HepG2 (cell line): ENCODE measurements around the gene TMEM41A. TPM values are rescaled to one million over a fixed set of nuclear protein-coding genes. Genes with fewer than 3 reads are reported as not detected.

Experiments used
- ATAC-seq: fragments of 200-7000 bp; cut with Tn5 transposase; 3 replicates; pipeline ENCODE4 v1.9.1; 2020; ENCODE audit warnings: mild to moderate bottlenecking, moderate library complexity
- BruUV-seq: library from RNA; stranded (reverse); fragments of 400-500 nt; replicated peaks from 2 replicates; lab custom pipeline; 2021; lab: Mats Ljungman, UMichigan
- CTCF ChIA-PET: fragments of 300-600 bp; formaldehyde crosslinking; extraction: SDS; loops from one replicate; lab custom pipeline; 2021; ENCODE audit warnings: low total read pairs, inconsistent platforms, low intra/inter-chr PET ratio; lab: Yijun Ruan, JAX
- POLR2A ChIA-PET: fragments of 350-600 bp; sonication (Branson Sonifier 250); formaldehyde crosslinking; loops from one replicate; lab custom pipeline; 2020; ENCODE audit warnings: antibody characterized with exemption, inconsistent platforms; lab: Yijun Ruan, JAX
- DNase-seq: peaks from one replicate; pipeline ENCODE4 v3.0.0-alpha.2; 2015; ENCODE audit warnings: low spot score
- FAIRE-seq: peaks from 3 replicates; lab custom pipeline; 2011; peaks lifted over from hg19 to GRCh38; lab: Jason Lieb, UNC
- H2AFZ ChIP-seq: one replicate; pipeline ENCODE4 v1.6.1; 2011; ENCODE audit warnings: low read length, inconsistent platforms
- H3K27ac ChIP-seq: fragments of 300-600 bp; 3 replicates; pipeline ENCODE4 v1.8.0; 2011; ENCODE audit warnings: mixed run types, mild to moderate bottlenecking, mixed read lengths, low read length, inconsistent platforms; ENCODE audit not compliant: insufficient read depth; ENCODE audit errors: extremely low read length
- H3K27me3 ChIP-seq, 2 experiments: fragments of 200-600 bp in 1 of 2; 2 replicates in 1 of 2; 3 replicates in 1 of 2; pipeline versions ENCODE4 v1.6.0 to v1.8.0; 2011; ENCODE audit warnings: low read length in 2 of 2, mild to moderate bottlenecking in 2 of 2, moderate library complexity in 2 of 2, inconsistent platforms in 1 of 2; ENCODE audit not compliant: insufficient read depth in 2 of 2, control insufficient read depth in 1 of 2
- H3K36me3 ChIP-seq, 2 experiments: fragments of 200-600 bp in 1 of 2; replicated peaks in 1 of 2; 2 replicates in 1 of 2; 3 replicates in 1 of 2; pipeline versions ENCODE4 v1.5.1 to v1.8.0; 2011; ENCODE audit warnings: low read length in 2 of 2, inconsistent platforms in 1 of 2; ENCODE audit not compliant: insufficient read depth in 2 of 2, control insufficient read depth in 1 of 2
- H3K4me1 ChIP-seq: 2 replicates; pipeline ENCODE4 v1.5.1; 2012; ENCODE audit warnings: low read length, inconsistent platforms; ENCODE audit not compliant: insufficient read depth
- H3K4me2 ChIP-seq: 2 replicates; pipeline ENCODE4 v1.6.0; 2011; ENCODE audit warnings: low read depth, low read length, inconsistent platforms
- H3K4me3 ChIP-seq, 3 experiments: fragments of 200-600 bp in 1 of 3; sonication (generic), shearing (Covaris generic) in 1 of 3; replicated peaks in 1 of 3; 2 replicates each; pipeline ENCODE4 v1.5.1; 2011 to 2016; ENCODE audit warnings: low read length in 3 of 3, inconsistent platforms in 2 of 3, low read depth in 2 of 3, mild to moderate bottlenecking in 2 of 3, control low read depth in 1 of 3, mixed read lengths in 1 of 3; ENCODE audit not compliant: insufficient read depth in 1 of 3
- H3K79me2 ChIP-seq: one replicate; pipeline ENCODE4 v1.6.1; 2011; ENCODE audit warnings: low read length, inconsistent platforms; ENCODE audit not compliant: insufficient read depth
- H3K9ac ChIP-seq: 2 replicates; pipeline ENCODE4 v1.6.0; 2011; ENCODE audit warnings: mild to moderate bottlenecking, low read depth, low read length, inconsistent platforms; ENCODE audit not compliant: insufficient read depth
- H3K9me3 ChIP-seq: 2 replicates; pipeline ENCODE4 v1.5.1; 2012; ENCODE audit warnings: mild to moderate bottlenecking, low read length
- H4K20me1 ChIP-seq: 2 replicates; pipeline ENCODE4 v1.6.0; 2011; ENCODE audit warnings: inconsistent platforms, mild to moderate bottlenecking, low read length, moderate library complexity; ENCODE audit not compliant: insufficient read depth
- AGO1 ChIP-seq: fragments of 200-400 bp; formaldehyde crosslinking; IDR thresholded peaks from 2 replicates; pipeline ENCODE4 v1.6.1; 2017; ENCODE audit warnings: mild to moderate bottlenecking, low read depth, low read length, moderate library complexity; ENCODE audit not compliant: poor library complexity, severe bottlenecking
- ASH2L ChIP-seq: fragments of 300-600, 200-600 bp; sonication (generic); IDR thresholded peaks from 2 replicates; pipeline ENCODE4 v1.7.0; 2017; ENCODE audit warnings: low read depth, mild to moderate bottlenecking, moderate library complexity, mixed read lengths, low read length; ENCODE audit not compliant: insufficient read length
- MIER3 ChIP-seq: IDR thresholded peaks from 2 replicates; pipeline ENCODE4 v1.6.1; 2016; ENCODE audit warnings: missing compliant biosample characterization, borderline replicate concordance
- NFKB2 ChIP-seq: sonication (generic); formaldehyde crosslinking; IDR thresholded peaks from 2 replicates; pipeline ENCODE4 v1.4.0; 2020; ENCODE audit warnings: missing genetic modification reagents, borderline replicate concordance
- PLRG1 ChIP-seq: fragments of 450-650 bp; conservative IDR thresholded peaks from 2 replicates; pipeline ENCODE4 v1.6.1; 2016
- SOX5 ChIP-seq: IDR thresholded peaks from 2 replicates; pipeline ENCODE4 v1.6.1; 2016; ENCODE audit warnings: borderline replicate concordance
- TBX2 ChIP-seq: sonication (generic); formaldehyde crosslinking; IDR thresholded peaks from 2 replicates; pipeline ENCODE4 v1.5.0; 2020; ENCODE audit warnings: missing genetic modification reagents, mild to moderate bottlenecking, borderline replicate concordance
- ZMYM4 ChIP-seq: sonication (generic); formaldehyde crosslinking; IDR thresholded peaks from 2 replicates; pipeline ENCODE4 v1.8.1; 2023; ENCODE audit warnings: mild to moderate bottlenecking, missing genetic modification reagents
- ZNF143 ChIP-seq: sonication (generic); formaldehyde crosslinking; IDR thresholded peaks from 2 replicates; pipeline ENCODE4 v1.4.0; 2020; ENCODE audit warnings: missing genetic modification reagents
- ZNF569 ChIP-seq: sonication (generic); formaldehyde crosslinking; IDR thresholded peaks from 2 replicates; pipeline ENCODE4 v1.5.0; 2020; ENCODE audit warnings: mild to moderate bottlenecking, missing genetic modification reagents, moderate library complexity, borderline replicate concordance
- WGBS: methylation state at CpG from one replicate; pipeline ENCODE4 v1.1.6; 2017; ENCODE audit warnings: low lambda C conversion rate; 5-methylcytosine and 5-hydroxymethylcytosine counted together
- in situ Hi-C: cut with HindIII; loops from 2 replicates; pipeline ENCODE4 v1.10.0; 2017; ENCODE audit warnings: low pct_unique_long_range_greater_than_20kb; ENCODE audit not compliant: extremely low pct_ligation_motif_present
- intact Hi-C: fragments of 100-400 bp; cut with micrococcal nuclease; formaldehyde crosslinking; loops from one replicate; pipeline ENCODE4 v1.10.0; 2022; ENCODE audit not compliant: unreplicated experiment
- polyA plus RNA-seq, 8 experiments: library from polyadenylated mRNA; depleted of rRNA in 3 of 8; stranded (reverse) in 7 of 8; unstranded in 1 of 8; fragments of >200 nt; fragmentation: Illumina TruSeq in 4 of 8; extraction: Trizol in 4 of 8; gene quantifications; 2 replicates each; pipeline versions ENCODE4 v1.2.1 to v1.2.3, GENCODE V29; 2011 to 2016; ENCODE audit warnings: low read depth in 4 of 8, missing spikeins in 1 of 8, mixed read lengths in 1 of 8; ENCODE audit not compliant: insufficient read depth in 1 of 8
- total RNA-seq, 5 experiments: library from RNA; depleted of rRNA; stranded (reverse); fragments of >200 nt; fragmentation: Illumina TruSeq; extraction: Trizol; gene quantifications; 2 replicates each; pipeline ENCODE4 v1.2.3, GENCODE V29; 2016; ENCODE audit warnings: low read depth in 1 of 5
- TF ChIP-seq, protein P1 (sequence below): sonication (generic); formaldehyde crosslinking; IDR thresholded peaks from 2 replicates; pipeline ENCODE4 v1.4.0; 2020; ENCODE audit warnings: missing genetic modification reagents, low read depth, mild to moderate bottlenecking, borderline replicate concordance
- TF ChIP-seq, protein P2 (sequence below): sonication (generic); formaldehyde crosslinking; IDR thresholded peaks from 2 replicates; pipeline ENCODE4 v1.4.0; 2020; ENCODE audit warnings: missing genetic modification reagents

Gene TMEM41A
- total and polyA plus RNA-seq, 2 of the 13 experiments (the other 11 are each of a cell fraction or from before 2014, with no cell fraction given), result 30.0 to 40.0 TPM

DNA sequence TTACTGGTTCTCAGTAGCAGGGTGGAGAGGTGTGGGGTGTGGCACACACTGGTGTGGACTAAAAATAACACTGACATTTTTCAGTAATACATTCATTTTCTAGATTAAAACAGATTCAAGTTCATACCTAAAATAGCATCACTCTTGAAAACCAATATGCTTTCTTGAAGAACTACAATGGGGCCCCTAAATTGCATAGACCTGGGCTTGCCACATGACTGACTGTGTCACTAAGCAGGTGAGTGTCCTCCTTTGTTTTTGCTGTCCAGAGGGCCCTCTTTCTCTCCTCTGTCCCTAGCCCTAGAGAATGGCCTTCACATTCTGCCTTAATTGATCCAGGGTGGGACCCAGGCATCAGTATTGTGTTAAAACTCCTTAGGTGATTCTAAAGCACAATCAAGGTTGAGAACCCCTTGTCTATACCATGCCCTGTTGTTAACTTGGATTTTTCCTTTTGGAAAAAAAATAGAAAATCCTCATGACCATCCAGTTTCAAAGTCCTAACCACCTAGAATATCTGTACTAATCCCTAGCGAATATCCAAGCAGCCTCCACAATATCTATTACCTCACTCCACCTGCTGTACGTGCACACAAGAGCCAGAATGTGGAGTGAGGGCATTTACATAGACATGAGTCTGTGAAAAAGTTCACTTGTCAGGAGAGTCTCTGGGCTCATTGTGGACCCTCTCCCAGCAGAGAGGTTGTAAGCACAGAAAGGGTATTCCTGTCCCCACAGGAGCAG is 18.7 kb upstream of the TMEM41A start:
- in situ Hi-C loops, result no loop called here
- 8% methylated on average over 2 of the region's 2 CpGs for WGBS
- Histone ChIP-seq H3K9me3 (no peaks in the 10 kb centered on the region), H3K4me2 (no peak overlapping the region), H3K36me3 (no peaks in the 10 kb centered on the region), H3K27me3 (peaks cover 0 to 2% of the 10 kb centered on the region in 2 experiments; a peak in 2 of 5 replicates), H3K79me2 (no peaks in the 10 kb centered on the region), H3K4me1 (no peaks in the 10 kb centered on the region), H4K20me1 (no peaks in the 10 kb centered on the region), H3K27ac (no peak overlapping the region), H3K4me3 (no peak overlapping the region), H3K9ac (no peak overlapping the region), H2AFZ (no peak overlapping the region)
- TF ChIP-seq MIER3, result no peak
- TF ChIP-seq PLRG1, result no peak
- no peak for TF ChIP-seq ASH2L
- no peak for TF ChIP-seq NFKB2 (CRISPR knock-in tag)
- no peak for TF ChIP-seq SOX5
- no peak for TF ChIP-seq ZMYM4
- TF ChIP-seq, protein P1, sequence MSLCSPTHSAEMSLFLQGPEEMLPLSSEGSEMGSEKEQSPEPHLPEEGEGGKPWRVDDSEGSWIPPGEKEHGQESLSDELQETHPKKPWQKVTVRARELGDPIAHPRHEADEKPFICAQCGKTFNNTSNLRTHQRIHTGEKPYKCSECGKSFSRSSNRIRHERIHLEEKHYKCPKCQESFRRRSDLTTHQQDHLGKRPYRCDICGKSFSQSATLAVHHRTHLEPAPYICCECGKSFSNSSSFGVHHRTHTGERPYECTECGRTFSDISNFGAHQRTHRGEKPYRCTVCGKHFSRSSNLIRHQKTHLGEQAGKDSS (CRISPR knock-in tag), result no peak
- TF ChIP-seq, protein P2, sequence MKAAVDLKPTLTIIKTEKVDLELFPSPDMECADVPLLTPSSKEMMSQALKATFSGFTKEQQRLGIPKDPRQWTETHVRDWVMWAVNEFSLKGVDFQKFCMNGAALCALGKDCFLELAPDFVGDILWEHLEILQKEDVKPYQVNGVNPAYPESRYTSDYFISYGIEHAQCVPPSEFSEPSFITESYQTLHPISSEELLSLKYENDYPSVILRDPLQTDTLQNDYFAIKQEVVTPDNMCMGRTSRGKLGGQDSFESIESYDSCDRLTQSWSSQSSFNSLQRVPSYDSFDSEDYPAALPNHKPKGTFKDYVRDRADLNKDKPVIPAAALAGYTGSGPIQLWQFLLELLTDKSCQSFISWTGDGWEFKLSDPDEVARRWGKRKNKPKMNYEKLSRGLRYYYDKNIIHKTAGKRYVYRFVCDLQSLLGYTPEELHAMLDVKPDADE, result no peak
- no peak for TF ChIP-seq ZNF569 (CRISPR knock-in tag)
- no peak for TF ChIP-seq ZNF143
- no peak for TF ChIP-seq TBX2
- no peak for TF ChIP-seq AGO1
- ChIA-PET POLR2A (no interaction called here), CTCF (no interaction called here)
- no TSS peak for BruUV-seq
- FAIRE-seq (no peak), ATAC-seq (no peak), DNase-seq (no peak)
- intact Hi-C loops, result no loop called here
